ENCODE results near the gene LAMB3. TPM values are rescaled to one million over a fixed set of nuclear protein-coding genes. Genes with fewer than 3 reads are reported as not detected.

LAMB3 gene
- total and polyA plus RNA-seq, 8 donors = 1.4 to 25.8 (median 3.4) TPM

GRCh38 chr1:209613400-209614150 is 38.6 kb downstream of the LAMB3 start:
- no peak for ATAC-seq
- FAIRE-seq = no peak
- intact Hi-C loops (cut with DNase I) = no loop called here

DNA sequence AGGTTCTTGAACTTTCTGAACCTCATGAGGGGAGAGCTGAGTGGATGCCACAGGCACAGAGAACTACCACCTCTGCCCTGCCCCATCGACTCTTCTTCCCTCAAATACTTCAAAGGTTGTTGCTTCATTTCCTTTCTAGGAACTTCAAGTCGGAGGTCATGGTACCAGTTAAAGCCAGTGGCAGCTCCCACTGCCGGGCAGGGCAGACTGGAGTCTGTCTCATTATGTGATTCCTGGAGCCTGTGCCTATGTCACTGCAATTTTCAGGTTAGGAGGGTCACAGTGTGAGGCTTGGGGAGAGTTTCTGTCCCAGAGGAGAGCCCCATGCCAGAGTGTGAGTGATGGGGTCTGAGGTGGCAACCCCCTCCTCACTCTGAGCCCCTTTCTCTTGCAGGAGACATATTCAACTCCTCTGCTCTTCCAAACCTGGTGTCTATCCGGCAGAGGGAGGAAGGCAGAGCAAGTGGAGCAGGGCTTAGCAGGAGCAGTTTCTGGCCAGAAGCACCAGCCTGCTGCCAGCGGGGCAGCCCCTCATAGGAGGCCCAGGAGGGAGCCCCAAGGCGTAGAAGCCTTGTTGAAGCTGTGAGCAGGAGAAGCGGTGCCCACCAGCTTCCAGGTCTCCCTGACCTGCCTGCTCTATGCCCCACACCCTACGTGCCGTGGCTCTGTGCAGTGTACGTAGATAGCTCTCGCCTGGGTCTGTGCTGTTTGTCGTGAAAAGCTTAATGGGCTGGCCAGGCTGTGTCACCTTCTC is 39.4 kb downstream of the LAMB3 start:
- WGBS, 2 donors = 81 to 83% methylated on average over 12 of the region's 12 CpGs
- Histone ChIP-seq H3K9me3 (no peaks in the 10 kb centered on the region), H3K27me3 (no peaks in the 10 kb centered on the region), H3K27ac (no peak overlapping the region), H3K4me3 (no peak overlapping the region), H3K4me1 (no peaks in the 10 kb centered on the region), H3K36me3 (no peaks in the 10 kb centered on the region)
- TF ChIP-seq, protein P1, sequence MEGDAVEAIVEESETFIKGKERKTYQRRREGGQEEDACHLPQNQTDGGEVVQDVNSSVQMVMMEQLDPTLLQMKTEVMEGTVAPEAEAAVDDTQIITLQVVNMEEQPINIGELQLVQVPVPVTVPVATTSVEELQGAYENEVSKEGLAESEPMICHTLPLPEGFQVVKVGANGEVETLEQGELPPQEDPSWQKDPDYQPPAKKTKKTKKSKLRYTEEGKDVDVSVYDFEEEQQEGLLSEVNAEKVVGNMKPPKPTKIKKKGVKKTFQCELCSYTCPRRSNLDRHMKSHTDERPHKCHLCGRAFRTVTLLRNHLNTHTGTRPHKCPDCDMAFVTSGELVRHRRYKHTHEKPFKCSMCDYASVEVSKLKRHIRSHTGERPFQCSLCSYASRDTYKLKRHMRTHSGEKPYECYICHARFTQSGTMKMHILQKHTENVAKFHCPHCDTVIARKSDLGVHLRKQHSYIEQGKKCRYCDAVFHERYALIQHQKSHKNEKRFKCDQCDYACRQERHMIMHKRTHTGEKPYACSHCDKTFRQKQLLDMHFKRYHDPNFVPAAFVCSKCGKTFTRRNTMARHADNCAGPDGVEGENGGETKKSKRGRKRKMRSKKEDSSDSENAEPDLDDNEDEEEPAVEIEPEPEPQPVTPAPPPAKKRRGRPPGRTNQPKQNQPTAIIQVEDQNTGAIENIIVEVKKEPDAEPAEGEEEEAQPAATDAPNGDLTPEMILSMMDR (IDR thresholded peaks at IDR 0.05) = no peak
- ATAC-seq = no peak
- no peak for FAIRE-seq
- intact Hi-C loops (cut with DNase I) = no loop called here
- DNase-seq = no peak

More at GRCh38 chr1:209613400-209614150, 38.6 kb downstream of the LAMB3 start:
- no peak for DNase-seq
- Histone ChIP-seq H3K27ac (no peak overlapping the region), H3K9me3 (no peaks in the 10 kb centered on the region), H3K27me3 (no peaks in the 10 kb centered on the region), H3K36me3 (no peaks in the 10 kb centered on the region), H3K4me3 (no peak overlapping the region), H3K4me1 (no peaks in the 10 kb centered on the region)
- TF ChIP-seq, protein P1 (IDR thresholded peaks at IDR 0.05) = no peak
- 77 to 81% methylated on average over 4 of the region's 4 CpGs for WGBS, 2 donors

GRCh38 chr1:209611771-209612570 is 40.3 kb downstream of the LAMB3 start:
- intact Hi-C loops (cut with DNase I) = no loop called here
- H3K27me3 ChIP-seq = no peaks in the 10 kb centered on the region
- no peak for DNase-seq
- no peaks in the 10 kb centered on the region for H3K4me1 ChIP-seq
- no peaks in the 10 kb centered on the region for H3K36me3 ChIP-seq
- no peak for FAIRE-seq
- TF ChIP-seq, protein P1 (IDR thresholded peaks at IDR 0.05) = no peak
- no peak overlapping the region for H3K4me3 ChIP-seq
- H3K9me3 ChIP-seq = no peaks in the 10 kb centered on the region
- H3K27ac ChIP-seq = no peak overlapping the region
- 82 to 88% methylated on average over 13 of the region's 13 CpGs for WGBS, 2 donors
- no peak for ATAC-seq

DNA sequence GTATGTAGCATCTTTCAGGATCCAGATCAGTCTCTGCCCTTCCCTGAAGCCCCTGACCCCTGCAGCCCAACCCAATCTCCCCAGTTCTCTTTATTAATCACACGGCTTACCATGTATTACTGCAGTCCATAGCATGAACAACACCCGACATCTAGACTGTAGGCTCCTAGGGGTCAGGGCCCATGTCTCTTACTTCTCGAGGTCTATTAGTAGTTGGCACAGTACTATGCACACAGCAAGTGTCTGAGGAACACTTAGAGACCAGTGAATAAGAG is 41.7 kb downstream of the LAMB3 start:
- no peak for FAIRE-seq
- no peak overlapping the region for H3K27ac ChIP-seq
- no peak for ATAC-seq
- 78 to 89% methylated on average over 3 of the region's 3 CpGs for WGBS, 2 donors
- H3K4me1 ChIP-seq = no peaks in the 10 kb centered on the region
- no peak overlapping the region for H3K4me3 ChIP-seq
- no peaks in the 10 kb centered on the region for H3K36me3 ChIP-seq
- intact Hi-C loops (cut with DNase I) = no loop called here
- no peaks in the 10 kb centered on the region for H3K27me3 ChIP-seq
- no peaks in the 10 kb centered on the region for H3K9me3 ChIP-seq
- TF ChIP-seq, protein P1 (IDR thresholded peaks at IDR 0.05) = no peak
- no peak for DNase-seq
